SK-N-MC (cell line): ENCODE results near the gene SERHL2.

ENCODE experiments used
- EZH2 ChIP-seq: fragments of 200-600 bp; sonication (generic); IDR thresholded peaks from one replicate; pipeline ENCODE4 v1.6.1; 2017; ENCODE audit warnings: antibody characterized with exemption
- FOXP2 ChIP-seq: optimal IDR thresholded peaks from 2 replicates; pipeline ENCODE3; 2011; ENCODE audit warnings: mild to moderate bottlenecking, moderate library complexity; ENCODE audit not compliant: insufficient read depth; ENCODE audit errors: extremely low read length, control extremely low read depth
- POLR2AphosphoS5 ChIP-seq: IDR thresholded peaks from 2 replicates; pipeline ENCODE4 v1.6.1; 2012; ENCODE audit warnings: mild to moderate bottlenecking, low read depth, low read length, borderline replicate concordance

DNA sequence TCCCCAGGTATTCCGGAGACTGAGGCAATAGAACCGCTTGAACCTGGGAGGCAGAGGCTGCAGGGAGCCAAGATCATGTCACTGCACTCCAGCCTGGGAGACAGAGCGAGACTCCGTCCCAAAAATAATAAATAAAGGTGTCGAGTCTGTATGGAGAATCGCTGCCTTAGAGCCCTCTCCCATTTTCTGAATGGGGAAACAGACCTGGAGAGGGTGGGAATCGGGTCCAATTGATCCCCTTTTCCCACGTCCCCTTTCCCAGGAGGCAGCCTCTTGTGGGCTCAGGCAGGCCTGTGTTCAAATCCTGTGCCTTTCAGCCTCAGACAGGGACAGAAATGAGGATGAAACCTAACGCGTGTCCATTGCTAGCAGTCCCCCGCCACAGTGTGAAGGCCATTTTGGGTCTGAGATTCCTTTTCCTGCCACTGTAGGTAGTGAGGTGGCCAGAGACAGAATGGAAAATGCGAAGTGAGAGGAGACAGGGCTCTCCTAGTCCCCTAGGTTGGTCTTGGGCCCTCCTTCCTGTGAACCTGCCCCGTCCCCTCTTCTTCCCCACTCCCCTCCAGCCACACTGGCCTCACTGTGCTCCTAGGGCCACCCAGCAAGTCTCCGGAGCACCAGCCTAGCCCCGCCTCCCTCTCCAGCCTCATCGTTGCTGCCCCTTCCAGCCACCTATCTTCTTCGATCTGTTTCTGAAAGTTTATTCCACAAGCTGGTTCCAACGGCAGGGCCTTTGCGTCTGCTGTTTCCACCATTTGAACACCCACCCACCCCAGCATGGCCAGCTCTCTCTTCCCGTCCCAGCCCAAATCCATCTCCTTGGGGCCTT is 63.6 kb downstream of the SERHL2 start:
- TF ChIP-seq EZH2 (no peak), POLR2AphosphoS5 (peak; percentile 40), FOXP2 (no peak)
